ENCODE results near the gene MEI1.

Gene MEI1

DNA sequence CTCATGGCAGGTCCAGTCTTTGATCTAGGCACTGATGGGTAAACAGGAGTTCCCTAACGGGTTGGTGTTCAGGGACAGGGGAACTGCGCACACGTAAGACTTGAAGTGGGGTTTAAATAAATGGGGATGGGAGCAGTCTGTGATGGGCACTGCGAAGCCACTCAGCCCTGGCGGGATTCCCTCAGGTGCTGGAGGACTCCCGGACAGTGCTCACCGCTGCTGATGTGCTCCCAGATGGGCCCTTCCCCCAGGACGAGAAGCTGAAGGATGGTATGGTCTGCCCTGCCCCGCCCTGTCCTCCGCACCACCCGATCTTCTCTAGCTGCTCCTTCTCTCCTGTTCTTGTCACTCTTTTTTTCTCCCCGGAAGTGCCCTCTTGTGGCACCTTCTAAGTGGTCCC is 110.7 kb downstream of the MEI1 start:
- Histone ChIP-seq H3K79me1 (ENCODE audit: low read length) (no peaks in the 10 kb centered on the region), H3K9me3 (ENCODE audit: insufficient read depth, low read depth, low read length) (peaks cover 3% of the 10 kb centered on the region), H3K14ac (ENCODE audit: low read length) (no peak overlapping the region), H3K27ac (ENCODE audit: low read depth, low read length) (no peak overlapping the region), H4K8ac (ENCODE audit: low read depth, low read length) (no peak overlapping the region), H3K79me2 (ENCODE audit: control insufficient read depth, insufficient read depth, low read length, poor library complexity) (no peaks in the 10 kb centered on the region), H4K91ac (ENCODE audit: low read depth, low read length) (no peak overlapping the region), H3K18ac (ENCODE audit: low read length) (no peak overlapping the region), H3K4me2 (ENCODE audit: low read length) (no peak overlapping the region), H2AFZ (ENCODE audit: insufficient read depth, low read length, poor library complexity) (no peak overlapping the region), H3K4me1 (ENCODE audit: control insufficient read depth in 1 of 2, insufficient read depth in 2 of 2, low read length in 2 of 2) (no peaks in the 10 kb centered on the region), H3K4me3 (ENCODE audit: low read depth, low read length) (no peak overlapping the region), H2BK12ac (ENCODE audit: low read length) (no peak overlapping the region), H3K27me3 (ENCODE audit: insufficient read depth, low read length) (no peaks in the 10 kb centered on the region), H2AK5ac (ENCODE audit: low read length) (no peak overlapping the region), H2BK120ac (ENCODE audit: insufficient read depth, low read length, poor library complexity) (no peak overlapping the region), H3K4ac (ENCODE audit: low read depth, low read length) (no peak overlapping the region), H2BK5ac (ENCODE audit: low read depth, low read length, poor library complexity) (no peak overlapping the region), H3K36me3 (ENCODE audit: control insufficient read depth in 1 of 2, insufficient read depth in 2 of 2, low read length in 2 of 2) (peaks cover 0 to 14% of the 10 kb centered on the region in 2 experiments), H3K23ac (ENCODE audit: low read length) (no peak overlapping the region), H4K12ac (ENCODE audit: low read depth, low read length) (no peak overlapping the region), H3K9ac (ENCODE audit: low read length) (no peak overlapping the region)
- WGBS (ENCODE audit: extremely low coverage, insufficient coverage, insufficient read length), result no CpG with 5 or more reads among the region's 12 CpGs
- no peak for DNase-seq

DNA sequence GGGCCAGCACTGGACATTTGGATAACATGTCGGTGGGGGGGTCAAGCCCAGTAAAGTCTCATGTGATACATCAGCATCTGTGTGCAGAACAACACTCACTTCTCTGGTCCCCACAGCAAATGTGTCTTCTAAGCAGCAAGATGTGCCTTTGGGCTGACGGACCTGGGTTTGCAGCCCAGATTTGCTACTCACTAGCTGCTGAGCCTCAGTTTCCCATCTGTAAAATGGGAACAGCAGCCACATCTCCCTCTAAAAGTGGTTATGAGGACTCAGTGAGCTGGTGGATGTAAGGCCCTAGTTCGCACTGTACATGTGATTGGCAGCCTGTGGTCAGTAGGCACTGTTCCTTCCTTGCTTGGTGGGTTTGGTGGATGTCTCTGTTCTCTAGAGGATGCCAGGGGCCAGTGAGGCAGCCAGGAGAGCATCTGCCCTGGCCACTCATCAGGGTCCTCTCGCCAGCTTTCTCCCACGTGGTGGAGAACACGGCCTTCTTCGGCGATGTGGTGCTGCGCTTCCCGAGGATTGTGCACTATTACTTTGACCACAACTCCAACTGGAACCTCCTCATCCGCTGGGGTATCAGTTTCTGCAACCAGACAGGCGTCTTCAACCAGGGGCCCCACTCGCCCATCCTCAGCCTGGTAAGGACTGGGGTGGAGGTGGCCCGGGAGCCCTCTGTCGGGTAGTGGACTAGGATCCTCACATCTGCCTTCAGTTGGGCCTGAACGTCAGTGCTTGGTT is 113.7 kb downstream of the MEI1 start:
- H3K23ac ChIP-seq (ENCODE audit: low read length), result no peak overlapping the region
- peaks cover 0 to 14% of the 10 kb centered on the region in 2 experiments for H3K36me3 ChIP-seq (ENCODE audit: control insufficient read depth in 1 of 2, insufficient read depth in 2 of 2, low read length in 2 of 2)
- no peaks in the 10 kb centered on the region for H3K79me1 ChIP-seq (ENCODE audit: low read length)
- H3K4me2 ChIP-seq (ENCODE audit: low read length), result no peak overlapping the region
- no peak overlapping the region for H3K4me3 ChIP-seq (ENCODE audit: low read depth, low read length)
- no peak overlapping the region for H2BK12ac ChIP-seq (ENCODE audit: low read length)
- DNase-seq, result no peak
- H3K27me3 ChIP-seq (ENCODE audit: insufficient read depth, low read length), result no peaks in the 10 kb centered on the region
- no peak overlapping the region for H3K4ac ChIP-seq (ENCODE audit: low read depth, low read length)
- H3K9me3 ChIP-seq (ENCODE audit: insufficient read depth, low read depth, low read length), result peaks cover 3% of the 10 kb centered on the region
- no peak overlapping the region for H4K91ac ChIP-seq (ENCODE audit: low read depth, low read length)
- peaks cover 0 to 3% of the 10 kb centered on the region in 2 experiments for H3K4me1 ChIP-seq (ENCODE audit: control insufficient read depth in 1 of 2, insufficient read depth in 2 of 2, low read length in 2 of 2)
- H4K8ac ChIP-seq (ENCODE audit: low read depth, low read length), result no peak overlapping the region
- no peak overlapping the region for H2BK5ac ChIP-seq (ENCODE audit: low read depth, low read length, poor library complexity)
- no peak overlapping the region for H3K27ac ChIP-seq (ENCODE audit: low read depth, low read length)
- no peak overlapping the region for H3K9ac ChIP-seq (ENCODE audit: low read length)
- no peak overlapping the region for H2AFZ ChIP-seq (ENCODE audit: insufficient read depth, low read length, poor library complexity)
- H2AK5ac ChIP-seq (ENCODE audit: low read length), result no peak overlapping the region
- no peaks in the 10 kb centered on the region for H3K79me2 ChIP-seq (ENCODE audit: control insufficient read depth, insufficient read depth, low read length, poor library complexity)
- H3K14ac ChIP-seq (ENCODE audit: low read length), result no peak overlapping the region
- H4K12ac ChIP-seq (ENCODE audit: low read depth, low read length), result no peak overlapping the region
- WGBS (ENCODE audit: extremely low coverage, insufficient coverage, insufficient read length), result no CpG with 5 or more reads among the region's 16 CpGs
- no peak overlapping the region for H2BK120ac ChIP-seq (ENCODE audit: insufficient read depth, low read length, poor library complexity)
- no peak overlapping the region for H3K18ac ChIP-seq (ENCODE audit: low read length)

DNA sequence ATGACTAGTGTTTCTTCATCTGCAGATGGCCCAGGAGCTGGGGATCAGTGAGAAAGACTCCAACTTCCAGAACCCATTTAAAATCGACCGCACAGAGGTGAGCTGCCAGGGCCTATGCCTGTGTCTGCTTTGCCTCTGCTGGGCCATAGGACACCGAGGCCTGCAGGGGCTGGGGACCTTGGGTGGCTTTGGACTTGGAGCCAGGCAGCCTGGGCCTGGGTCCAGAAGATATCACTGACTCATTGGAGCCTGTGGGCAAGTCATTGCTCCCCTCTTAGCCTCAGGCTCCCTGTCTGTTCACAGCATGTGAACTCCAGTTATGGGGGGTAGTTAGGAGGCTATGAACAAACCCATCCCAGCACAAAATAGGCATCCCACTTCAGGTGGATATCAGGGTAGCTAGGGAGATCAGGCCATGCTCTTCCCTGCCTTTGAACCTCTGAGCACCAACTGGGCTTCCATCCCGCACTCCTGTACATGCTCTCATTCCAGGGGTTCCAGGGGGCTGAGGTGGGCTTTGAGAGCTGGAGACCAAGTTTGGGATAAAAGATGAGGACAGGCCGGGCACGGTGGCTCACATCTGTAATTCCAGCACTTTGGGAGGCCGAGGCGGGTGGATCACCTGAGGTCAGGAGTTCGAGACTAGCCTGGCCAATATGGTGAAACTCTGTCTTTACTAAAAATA is 114.6 kb downstream of the MEI1 start:
- WGBS (ENCODE audit: extremely low coverage, insufficient coverage, insufficient read length), result no CpG with 5 or more reads among the region's 9 CpGs
- Histone ChIP-seq H3K14ac (ENCODE audit: low read length) (no peak overlapping the region), H4K91ac (ENCODE audit: low read depth, low read length) (no peak overlapping the region), H4K8ac (ENCODE audit: low read depth, low read length) (no peak overlapping the region), H3K23ac (ENCODE audit: low read length) (no peak overlapping the region), H3K9ac (ENCODE audit: low read length) (no peak overlapping the region), H3K18ac (ENCODE audit: low read length) (no peak overlapping the region), H2BK12ac (ENCODE audit: low read length) (no peak overlapping the region), H3K36me3 (ENCODE audit: control insufficient read depth in 1 of 2, insufficient read depth in 2 of 2, low read length in 2 of 2) (peaks cover 0 to 14% of the 10 kb centered on the region in 2 experiments), H4K12ac (ENCODE audit: low read depth, low read length) (no peak overlapping the region), H3K4me3 (ENCODE audit: low read depth, low read length) (peak overlapping the region; percentile 3), H2BK5ac (ENCODE audit: low read depth, low read length, poor library complexity) (no peak overlapping the region), H3K4me1 (ENCODE audit: control insufficient read depth in 1 of 2, insufficient read depth in 2 of 2, low read length in 2 of 2) (peaks cover 0 to 9% of the 10 kb centered on the region in 2 experiments), H3K4me2 (ENCODE audit: low read length) (no peak overlapping the region), H2AK5ac (ENCODE audit: low read length) (no peak overlapping the region), H2AFZ (ENCODE audit: insufficient read depth, low read length, poor library complexity) (no peak overlapping the region), H3K4ac (ENCODE audit: low read depth, low read length) (no peak overlapping the region), H2BK120ac (ENCODE audit: insufficient read depth, low read length, poor library complexity) (no peak overlapping the region), H3K9me3 (ENCODE audit: insufficient read depth, low read depth, low read length) (peaks cover 5% of the 10 kb centered on the region), H3K27ac (ENCODE audit: low read depth, low read length) (no peak overlapping the region), H3K27me3 (ENCODE audit: insufficient read depth, low read length) (no peaks in the 10 kb centered on the region), H3K79me1 (ENCODE audit: low read length) (no peaks in the 10 kb centered on the region), H3K79me2 (ENCODE audit: control insufficient read depth, insufficient read depth, low read length, poor library complexity) (no peaks in the 10 kb centered on the region)
- no peak for DNase-seq

GRCh38 chr22:41815716-41816115 is 116.4 kb downstream of the MEI1 start:
- Histone ChIP-seq H4K8ac (ENCODE audit: low read depth, low read length) (no peak overlapping the region), H3K23ac (ENCODE audit: low read length) (no peak overlapping the region), H3K36me3 (ENCODE audit: control insufficient read depth in 1 of 2, insufficient read depth in 2 of 2, low read length in 2 of 2) (peaks cover 0 to 14% of the 10 kb centered on the region in 2 experiments), H3K27ac (ENCODE audit: low read depth, low read length) (no peak overlapping the region), H3K4me1 (ENCODE audit: control insufficient read depth in 1 of 2, insufficient read depth in 2 of 2, low read length in 2 of 2) (peaks cover 0 to 9% of the 10 kb centered on the region in 2 experiments), H2BK120ac (ENCODE audit: insufficient read depth, low read length, poor library complexity) (no peak overlapping the region), H3K9ac (ENCODE audit: low read length) (no peak overlapping the region), H3K14ac (ENCODE audit: low read length) (no peak overlapping the region), H3K4me2 (ENCODE audit: low read length) (no peak overlapping the region), H3K79me2 (ENCODE audit: control insufficient read depth, insufficient read depth, low read length, poor library complexity) (no peaks in the 10 kb centered on the region), H3K27me3 (ENCODE audit: insufficient read depth, low read length) (no peaks in the 10 kb centered on the region), H3K4ac (ENCODE audit: low read depth, low read length) (no peak overlapping the region), H4K91ac (ENCODE audit: low read depth, low read length) (no peak overlapping the region), H3K9me3 (ENCODE audit: insufficient read depth, low read depth, low read length) (peaks cover 5% of the 10 kb centered on the region), H3K79me1 (ENCODE audit: low read length) (no peaks in the 10 kb centered on the region), H2BK12ac (ENCODE audit: low read length) (no peak overlapping the region), H4K12ac (ENCODE audit: low read depth, low read length) (no peak overlapping the region), H3K4me3 (ENCODE audit: low read depth, low read length) (no peak overlapping the region), H3K18ac (ENCODE audit: low read length) (no peak overlapping the region), H2AK5ac (ENCODE audit: low read length) (no peak overlapping the region), H2BK5ac (ENCODE audit: low read depth, low read length, poor library complexity) (no peak overlapping the region), H2AFZ (ENCODE audit: insufficient read depth, low read length, poor library complexity) (no peak overlapping the region)
- no CpG with 5 or more reads among the region's 3 CpGs for WGBS (ENCODE audit: extremely low coverage, insufficient coverage, insufficient read length)
- DNase-seq, result peak; percentile 61 to 71
